ENCODE results near the gene DEPDC5. TPM values are rescaled to one million over a fixed set of nuclear protein-coding genes. Genes with fewer than 3 reads are reported as not detected.

DEPDC5 gene
- total and polyA plus RNA-seq, 2 donors (not counting 1 experiment from before 2014, with no cell fraction given), result 35.5 to 124 TPM

- no peak for ATAC-seq (ENCODE audit: low read depth)
- no peak overlapping the region for H3K9ac ChIP-seq (ENCODE audit: low read length)
- H3K9me3 Mint-ChIP-seq (ENCODE audit: insufficient read depth), result no peaks in the 10 kb centered on the region
- peaks cover 0 to 31% of the 10 kb centered on the region in 2 experiments for H3K36me3 ChIP-seq (replicated peaks in 1 of 2; ENCODE audit: control extremely low read depth in 1 of 2, control insufficient read depth in 1 of 2, extremely low read depth in 1 of 2, insufficient read depth in 2 of 2, low read length in 1 of 2)
- no peaks in the 10 kb centered on the region for H3K9me3 ChIP-seq (ENCODE audit: control extremely low read depth in 1 of 3, control insufficient read depth in 2 of 3, insufficient read depth in 1 of 3, low read length in 2 of 3)
- POLR2A ChIA-PET, result no interaction called here
- H3K27ac Mint-ChIP-seq, result no peak overlapping the region
- H3K27me3 Mint-ChIP-seq, result no peaks in the 10 kb centered on the region
- H3K79me2 ChIP-seq (ENCODE audit: control insufficient read depth, insufficient read depth, low read length), result peaks cover 89% of the 10 kb centered on the region
- H3K4me1 ChIP-seq (ENCODE audit: control insufficient read depth in 2 of 2, insufficient read depth in 2 of 2, low read length in 2 of 2), result no peaks in the 10 kb centered on the region
- CTCF ChIA-PET, result no interaction called here
- no peak for DNase-seq
- peaks cover 52% of the 10 kb centered on the region for H4K20me1 ChIP-seq (ENCODE audit: control insufficient read depth, insufficient read depth, low read length, poor library complexity, severe bottlenecking)
- H3K4me1 Mint-ChIP-seq, result peaks cover 17% of the 10 kb centered on the region
- no CpG with 5 or more reads among the region's 3 CpGs for WGBS (ENCODE audit: insufficient coverage)
- TF ChIP-seq EZH2 (IDR thresholded peaks at IDR 0.05; ENCODE audit: borderline replicate concordance, insufficient read depth, low read depth, low read length, poor library complexity, severe bottlenecking), result no peak
- no peak for TF ChIP-seq CTCF (IDR thresholded peaks at IDR 0.05)
- H3K27ac ChIP-seq (ENCODE audit: low read length in 2 of 2), result peak overlapping the region in 1 of 2 donors; percentile 26
- H3K4me2 ChIP-seq (replicated peaks; ENCODE audit: low read depth, low read length, poor library complexity, severe bottlenecking), result no peak overlapping the region
- H3K4me3 ChIP-seq (ENCODE audit: control extremely low read depth in 1 of 5, extremely low read depth in 1 of 5, insufficient read depth in 1 of 5, low read depth in 2 of 5, low read length in 4 of 5), result no peak overlapping the region
- H3K4me3 Mint-ChIP-seq, result no peak overlapping the region
- no peaks in the 10 kb centered on the region for H3K27me3 ChIP-seq (replicated peaks in 1 of 4; ENCODE audit: control extremely low read depth in 1 of 4, control insufficient read depth in 3 of 4, insufficient read depth in 4 of 4, low read length in 3 of 4)
- H2AFZ ChIP-seq (ENCODE audit: insufficient read depth, low read depth, low read length, poor library complexity, severe bottlenecking), result no peak overlapping the region
- intact Hi-C loops (cut with micrococcal nuclease), result no loop called here
Measured at GRCh38 chr22:31742115-31742514, 11.7 kb upstream of the DEPDC5 start.

GRCh38 chr22:31742682-31743081 lies 11.1 kb upstream of the DEPDC5 start:
- Histone ChIP-seq H3K4me2 (replicated peaks; ENCODE audit: low read depth, low read length, poor library complexity, severe bottlenecking) (no peak overlapping the region), H3K9ac (ENCODE audit: low read length) (no peak overlapping the region), H3K4me1 (ENCODE audit: control insufficient read depth in 2 of 2, insufficient read depth in 2 of 2, low read length in 2 of 2) (peaks cover 0 to under 1% of the 10 kb centered on the region in 2 donors), H3K79me2 (ENCODE audit: control insufficient read depth, insufficient read depth, low read length) (peaks cover 89% of the 10 kb centered on the region), H3K9me3 (ENCODE audit: control extremely low read depth in 1 of 3, control insufficient read depth in 2 of 3, insufficient read depth in 1 of 3, low read length in 2 of 3) (no peaks in the 10 kb centered on the region), H3K27me3 (replicated peaks in 1 of 4; ENCODE audit: control extremely low read depth in 1 of 4, control insufficient read depth in 3 of 4, insufficient read depth in 4 of 4, low read length in 3 of 4) (no peaks in the 10 kb centered on the region), H3K27ac (ENCODE audit: low read length in 2 of 2) (no peak overlapping the region), H3K36me3 (replicated peaks in 1 of 2; ENCODE audit: control extremely low read depth in 1 of 2, control insufficient read depth in 1 of 2, extremely low read depth in 1 of 2, insufficient read depth in 2 of 2, low read length in 1 of 2) (peaks cover 0 to 28% of the 10 kb centered on the region in 2 experiments), H4K20me1 (ENCODE audit: control insufficient read depth, insufficient read depth, low read length, poor library complexity, severe bottlenecking) (peaks cover 51% of the 10 kb centered on the region), H2AFZ (ENCODE audit: insufficient read depth, low read depth, low read length, poor library complexity, severe bottlenecking) (no peak overlapping the region), H3K4me3 (ENCODE audit: control extremely low read depth in 1 of 5, extremely low read depth in 1 of 5, insufficient read depth in 1 of 5, low read depth in 2 of 5, low read length in 4 of 5) (no peak overlapping the region)
- ChIA-PET CTCF (no interaction called here), POLR2A (no interaction called here)
- Mint-ChIP-seq H3K4me1 (peaks cover 21% of the 10 kb centered on the region), H3K4me3 (no peak overlapping the region), H3K9me3 (ENCODE audit: insufficient read depth) (no peaks in the 10 kb centered on the region), H3K27ac (peak overlapping the region; percentile 15), H3K27me3 (no peaks in the 10 kb centered on the region)
- TF ChIP-seq EZH2 (IDR thresholded peaks at IDR 0.05; ENCODE audit: borderline replicate concordance, insufficient read depth, low read depth, low read length, poor library complexity, severe bottlenecking) (no peak), CTCF (IDR thresholded peaks at IDR 0.05) (no peak)
- ATAC-seq (ENCODE audit: low read depth), result no peak
- whole genome bisulfite sequencing (ENCODE audit: insufficient coverage), result no CpG with 5 or more reads among the region's 2 CpGs
- DNase-seq, result no peak
- intact Hi-C loops (cut with micrococcal nuclease), result no loop called here

Data from B cell (primary cell).